ENCODE measurements around the gene NEK10. TPM values are rescaled to one million over a fixed set of nuclear protein-coding genes. Genes with fewer than 3 reads are reported as not detected.

Gene NEK10
- total RNA-seq, 1 donor from 2014 or later: not detected

- Histone ChIP-seq H3K27me3 (no peaks in the 10 kb centered on the region), H3K4me3 (no peak overlapping the region), H3K36me3 (no peaks in the 10 kb centered on the region), H3K9me3 (no peaks in the 10 kb centered on the region), H3K4me1 (no peaks in the 10 kb centered on the region), H3K27ac (no peak overlapping the region)
- intact Hi-C loops (cut with DNase I): no loop called here
- TF ChIP-seq CTCF (IDR thresholded peaks at IDR 0.05) (no peak), POLR2A (IDR thresholded peaks at IDR 0.05) (no peak), POLR2AphosphoS5 (IDR thresholded peaks at IDR 0.05; ENCODE audit: insufficient read depth in 1 of 2, low read depth in 1 of 2) (no peak)
- no peak for DNase-seq (ENCODE audit: extremely low spot score in 2 of 2)
These were observed 295.3 kb downstream of the NEK10 start for GRCh38 chr3:27073912-27074311.

GRCh38 chr3:27072810-27073651 is 296.2 kb downstream of the NEK10 start:
- intact Hi-C loops (cut with DNase I): no loop called here
- Histone ChIP-seq H3K9me3 (no peaks in the 10 kb centered on the region), H3K36me3 (no peaks in the 10 kb centered on the region), H3K4me3 (no peak overlapping the region), H3K4me1 (no peaks in the 10 kb centered on the region), H3K27me3 (no peaks in the 10 kb centered on the region), H3K27ac (no peak overlapping the region)
- no peak for DNase-seq (ENCODE audit: extremely low spot score in 2 of 2)
- TF ChIP-seq POLR2A (IDR thresholded peaks at IDR 0.05): no peak
- TF ChIP-seq POLR2AphosphoS5 (IDR thresholded peaks at IDR 0.05; ENCODE audit: insufficient read depth in 1 of 2, low read depth in 1 of 2): no peak
- TF ChIP-seq CTCF (IDR thresholded peaks at IDR 0.05): no peak

GRCh38 chr3:27060336-27060735 is 308.8 kb downstream of the NEK10 start:
- H3K9me3 ChIP-seq: no peaks in the 10 kb centered on the region
- no peaks in the 10 kb centered on the region for H3K4me1 ChIP-seq
- H3K27me3 ChIP-seq: no peaks in the 10 kb centered on the region
- TF ChIP-seq POLR2A (IDR thresholded peaks at IDR 0.05) (no peak), POLR2AphosphoS5 (IDR thresholded peaks at IDR 0.05; ENCODE audit: insufficient read depth in 1 of 2, low read depth in 1 of 2) (no peak), CTCF (IDR thresholded peaks at IDR 0.05) (no peak)
- no peaks in the 10 kb centered on the region for H3K36me3 ChIP-seq
- intact Hi-C loops (cut with DNase I): no loop called here
- no peak overlapping the region for H3K4me3 ChIP-seq
- no peak overlapping the region for H3K27ac ChIP-seq
- no peak for DNase-seq (ENCODE audit: extremely low spot score in 2 of 2)

Small RNA genes lying within 50 kb of the gene (small RNA-seq; reads per million reads assigned to genes)
- gene MINOS1P3: not detected
- gene RNU6-342P: not detected

Other genes with a start within 250 kb of the NEK10 start
- gene SLC4A7, start 115.0 kb upstream of the NEK10 start, total RNA-seq: 61.1 TPM